Astrocyte (in vitro differentiated cells and primary cell): ENCODE data around the gene F11. TPM values are rescaled to one million over a fixed set of nuclear protein-coding genes. Genes with fewer than 3 reads are reported as not detected.

Experiments
- DNase-seq: peaks from one replicate; pipeline ENCODE4 v3.0.0-alpha.2; 2010; ENCODE audit warnings: low read depth
- FAIRE-seq: peaks from 2 replicates; lab custom pipeline; 2011; peaks lifted over from hg19 to GRCh38; lab: Jason Lieb, UNC
- H2AFZ ChIP-seq: 2 replicates; pipeline ENCODE4 v1.6.0; 2012; ENCODE audit warnings: low read depth, low read length, inconsistent platforms
- H3K27ac ChIP-seq: 2 replicates; pipeline ENCODE4 v1.5.1; 2011; ENCODE audit warnings: low read depth, low read length, inconsistent platforms
- H3K27me3 ChIP-seq: 2 replicates; pipeline ENCODE4 v1.6.0; 2011; ENCODE audit warnings: low read length, inconsistent platforms; ENCODE audit not compliant: insufficient read depth
- H3K36me3 ChIP-seq: 2 replicates; pipeline ENCODE4 v1.5.1; 2011; ENCODE audit warnings: low read length, inconsistent platforms; ENCODE audit not compliant: insufficient read depth
- H3K4me1 ChIP-seq: 2 replicates; pipeline ENCODE4 v1.5.1; 2011; ENCODE audit warnings: low read length, inconsistent platforms; ENCODE audit not compliant: insufficient read depth
- H3K4me2 ChIP-seq: 2 replicates; pipeline ENCODE4 v1.6.0; 2012; ENCODE audit warnings: low read length, inconsistent platforms
- H3K4me3 ChIP-seq: 2 replicates; pipeline ENCODE4 v1.5.1; 2011; ENCODE audit warnings: low read depth, mild to moderate bottlenecking, low read length, inconsistent platforms; ENCODE audit not compliant: insufficient read depth
- H3K79me2 ChIP-seq: 2 replicates; pipeline ENCODE4 v1.6.0; 2012; ENCODE audit warnings: mild to moderate bottlenecking, low read length, inconsistent platforms; ENCODE audit not compliant: insufficient read depth
- H3K9ac ChIP-seq: 2 replicates; pipeline ENCODE4 v1.6.0; 2012; ENCODE audit warnings: mild to moderate bottlenecking, low read length, inconsistent platforms
- H3K9me3 ChIP-seq: 2 replicates; pipeline ENCODE4 v1.5.1; 2012; ENCODE audit warnings: low read depth, mild to moderate bottlenecking, low read length, inconsistent platforms; ENCODE audit not compliant: insufficient read depth
- H4K20me1 ChIP-seq: 2 replicates; pipeline ENCODE4 v1.6.0; 2012; ENCODE audit warnings: low read length, inconsistent platforms; ENCODE audit not compliant: insufficient read depth
- H3K27ac Mint-ChIP-seq: one replicate; pipeline ENCODE4 v1.8.0; 2021; ENCODE audit warnings: mild to moderate bottlenecking, mixed read lengths; ENCODE audit not compliant: unreplicated experiment
- H3K27me3 Mint-ChIP-seq: one replicate; pipeline ENCODE4 v1.8.0; 2021; ENCODE audit warnings: low read depth, mixed read lengths; ENCODE audit not compliant: unreplicated experiment
- H3K36me3 Mint-ChIP-seq: one replicate; pipeline ENCODE4 v1.8.0; 2021; ENCODE audit warnings: low read depth, mixed read lengths; ENCODE audit not compliant: unreplicated experiment
- H3K4me1 Mint-ChIP-seq: one replicate; pipeline ENCODE4 v1.8.0; 2021; ENCODE audit warnings: low read depth, mixed read lengths; ENCODE audit not compliant: unreplicated experiment
- H3K4me3 Mint-ChIP-seq: one replicate; pipeline ENCODE4 v1.8.0; 2021; ENCODE audit warnings: mild to moderate bottlenecking, moderate library complexity, mixed read lengths; ENCODE audit not compliant: unreplicated experiment
- H3K9me3 Mint-ChIP-seq: one replicate; pipeline ENCODE4 v1.8.0; 2021; ENCODE audit warnings: mild to moderate bottlenecking, mixed read lengths; ENCODE audit not compliant: unreplicated experiment
- EZH2 ChIP-seq: IDR thresholded peaks from 2 replicates; pipeline ENCODE4 v1.6.1; 2012; ENCODE audit warnings: mild to moderate bottlenecking, low read length, inconsistent platforms; ENCODE audit not compliant: insufficient read depth
- total RNA-seq: library from RNA; stranded (reverse); gene quantifications from 2 replicates; pipeline ENCODE4 v1.2.1, GENCODE V29; 2021
- TF ChIP-seq, protein P1 (sequence below): IDR thresholded peaks from 2 replicates; pipeline ENCODE4 v1.5.1; 2011; ENCODE audit warnings: low read depth, mild to moderate bottlenecking, inconsistent platforms, low read length, moderate library complexity; ENCODE audit not compliant: insufficient read depth

F11 gene
- total RNA-seq, 1 donor from 2014 or later = not detected

DNA sequence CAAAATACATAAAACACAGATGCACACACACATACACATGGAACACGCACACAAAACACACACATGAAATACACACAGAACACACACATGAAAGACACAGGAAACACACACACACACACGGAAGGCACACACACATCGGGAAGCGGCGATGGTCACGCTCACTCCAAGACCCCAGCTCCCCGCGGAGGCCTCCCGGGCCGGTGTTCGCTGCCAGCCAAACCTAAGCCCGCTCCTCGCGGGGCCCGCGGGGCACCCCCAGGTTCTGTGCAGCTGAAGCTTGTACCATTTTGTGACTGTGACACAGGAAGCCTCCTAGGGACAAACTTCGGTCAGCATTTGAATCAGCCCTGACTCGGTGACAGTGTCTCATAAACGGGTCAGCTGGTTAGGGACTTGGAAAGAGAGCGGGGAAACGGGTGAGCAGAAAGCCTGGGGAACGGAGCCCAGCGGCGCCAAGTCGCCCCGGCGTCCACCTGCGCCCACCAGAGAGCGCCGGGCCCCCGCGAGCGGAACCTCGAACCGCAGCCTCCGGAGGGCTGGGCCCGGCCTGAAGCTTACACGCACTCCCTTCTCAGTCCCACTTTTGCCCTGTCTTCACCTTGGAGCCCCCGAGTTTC is 32.1 kb downstream of the F11 start:
- H3K4me3 Mint-ChIP-seq = no peak overlapping the region
- Histone ChIP-seq H3K4me2 (peak overlapping the region; percentile 78), H3K36me3 (no peaks in the 10 kb centered on the region), H3K9me3 (no peaks in the 10 kb centered on the region), H4K20me1 (no peaks in the 10 kb centered on the region), H3K27me3 (peaks cover 6% of the 10 kb centered on the region), H3K27ac (no peak overlapping the region), H3K4me1 (no peaks in the 10 kb centered on the region), H3K4me3 (peak overlapping the region; percentile 13), H2AFZ (peak overlapping the region; percentile 55), H3K79me2 (no peaks in the 10 kb centered on the region), H3K9ac (peak overlapping the region; percentile 19)
- H3K36me3 Mint-ChIP-seq = no peaks in the 10 kb centered on the region
- H3K9me3 Mint-ChIP-seq = no peaks in the 10 kb centered on the region
- TF ChIP-seq, protein P1, sequence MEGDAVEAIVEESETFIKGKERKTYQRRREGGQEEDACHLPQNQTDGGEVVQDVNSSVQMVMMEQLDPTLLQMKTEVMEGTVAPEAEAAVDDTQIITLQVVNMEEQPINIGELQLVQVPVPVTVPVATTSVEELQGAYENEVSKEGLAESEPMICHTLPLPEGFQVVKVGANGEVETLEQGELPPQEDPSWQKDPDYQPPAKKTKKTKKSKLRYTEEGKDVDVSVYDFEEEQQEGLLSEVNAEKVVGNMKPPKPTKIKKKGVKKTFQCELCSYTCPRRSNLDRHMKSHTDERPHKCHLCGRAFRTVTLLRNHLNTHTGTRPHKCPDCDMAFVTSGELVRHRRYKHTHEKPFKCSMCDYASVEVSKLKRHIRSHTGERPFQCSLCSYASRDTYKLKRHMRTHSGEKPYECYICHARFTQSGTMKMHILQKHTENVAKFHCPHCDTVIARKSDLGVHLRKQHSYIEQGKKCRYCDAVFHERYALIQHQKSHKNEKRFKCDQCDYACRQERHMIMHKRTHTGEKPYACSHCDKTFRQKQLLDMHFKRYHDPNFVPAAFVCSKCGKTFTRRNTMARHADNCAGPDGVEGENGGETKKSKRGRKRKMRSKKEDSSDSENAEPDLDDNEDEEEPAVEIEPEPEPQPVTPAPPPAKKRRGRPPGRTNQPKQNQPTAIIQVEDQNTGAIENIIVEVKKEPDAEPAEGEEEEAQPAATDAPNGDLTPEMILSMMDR = no peak
- no peak for TF ChIP-seq EZH2
- peaks cover 7% of the 10 kb centered on the region for H3K27me3 Mint-ChIP-seq
- H3K27ac Mint-ChIP-seq = no peak overlapping the region
- DNase-seq (no peak), FAIRE-seq (no peak)
- H3K4me1 Mint-ChIP-seq = no peaks in the 10 kb centered on the region

DNA sequence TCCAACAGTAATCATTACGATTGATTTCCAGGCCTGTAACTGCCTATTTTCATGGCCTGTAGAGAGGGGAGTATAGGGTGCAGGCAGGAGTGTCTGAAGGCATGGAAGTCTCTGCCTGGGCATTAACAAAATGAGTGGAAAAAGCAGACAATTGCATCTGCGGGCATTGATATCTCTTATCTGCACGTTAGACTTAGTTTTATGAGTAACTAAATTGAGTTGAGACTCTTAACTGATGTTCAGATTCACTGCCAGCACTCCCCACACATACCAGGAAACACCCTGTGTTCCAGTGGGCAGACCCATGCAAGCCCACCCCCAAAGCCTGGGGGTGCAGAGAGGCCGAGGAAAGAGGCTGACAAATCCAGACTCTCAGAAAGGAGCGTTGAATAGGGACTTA is 33.3 kb downstream of the F11 start:
- H3K27ac Mint-ChIP-seq = no peak overlapping the region
- Histone ChIP-seq H4K20me1 (no peaks in the 10 kb centered on the region), H3K4me1 (no peaks in the 10 kb centered on the region), H3K27me3 (peaks cover 6% of the 10 kb centered on the region), H3K4me2 (no peak overlapping the region), H2AFZ (no peak overlapping the region), H3K9ac (no peak overlapping the region), H3K79me2 (no peaks in the 10 kb centered on the region), H3K9me3 (no peaks in the 10 kb centered on the region), H3K36me3 (no peaks in the 10 kb centered on the region), H3K27ac (no peak overlapping the region), H3K4me3 (no peak overlapping the region)
- DNase-seq (no peak), FAIRE-seq (no peak)
- no peaks in the 10 kb centered on the region for H3K4me1 Mint-ChIP-seq
- H3K4me3 Mint-ChIP-seq = no peak overlapping the region
- no peaks in the 10 kb centered on the region for H3K9me3 Mint-ChIP-seq
- peaks cover 7% of the 10 kb centered on the region for H3K27me3 Mint-ChIP-seq
- H3K36me3 Mint-ChIP-seq = no peaks in the 10 kb centered on the region
- TF ChIP-seq, protein P1 = no peak

DNA sequence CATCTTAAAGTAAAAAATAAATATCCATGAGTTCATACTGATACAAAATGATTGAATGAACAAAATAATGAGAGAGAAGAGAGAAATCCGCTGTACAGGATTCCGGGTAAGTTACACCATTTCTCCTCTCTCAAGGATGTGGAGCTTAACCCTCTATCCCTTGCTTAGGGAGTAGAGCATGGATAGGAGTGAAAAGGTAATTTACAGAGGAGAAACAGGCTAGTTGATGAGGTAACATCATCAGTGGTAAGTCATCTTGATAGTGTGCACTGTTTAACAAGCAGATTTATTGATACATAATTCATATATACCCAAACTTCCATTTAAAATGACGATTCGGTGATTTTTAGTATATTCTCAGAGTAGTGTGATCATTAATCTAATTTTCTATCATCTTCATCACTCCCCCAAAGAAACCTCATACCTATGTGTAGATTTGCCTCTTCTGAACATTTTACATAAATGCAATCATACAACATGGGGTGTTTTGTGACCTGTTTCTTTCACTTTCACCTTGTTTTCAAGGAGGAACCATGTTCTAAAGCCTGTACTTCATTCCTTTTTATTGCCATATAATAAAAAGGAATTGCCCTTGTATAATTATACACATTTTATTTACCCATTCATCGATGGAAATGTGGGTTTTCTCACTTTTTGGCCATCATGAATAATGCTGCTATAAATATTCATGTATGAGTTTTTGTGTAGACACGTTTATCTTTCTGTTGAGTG is 34.8 kb downstream of the F11 start:
- H3K79me2 ChIP-seq = no peaks in the 10 kb centered on the region
- no peaks in the 10 kb centered on the region for H3K4me1 ChIP-seq
- H3K27ac Mint-ChIP-seq = no peak overlapping the region
- peaks cover 6% of the 10 kb centered on the region for H3K27me3 ChIP-seq
- H4K20me1 ChIP-seq = no peaks in the 10 kb centered on the region
- FAIRE-seq (no peak), DNase-seq (no peak)
- H3K4me2 ChIP-seq = no peak overlapping the region
- no peak overlapping the region for H3K27ac ChIP-seq
- no peaks in the 10 kb centered on the region for H3K36me3 Mint-ChIP-seq
- no peak overlapping the region for H3K4me3 Mint-ChIP-seq
- H3K4me3 ChIP-seq = no peak overlapping the region
- TF ChIP-seq EZH2 = no peak
- TF ChIP-seq, protein P1 = no peak
- no peak overlapping the region for H3K9ac ChIP-seq
- H3K4me1 Mint-ChIP-seq = peaks cover 3% of the 10 kb centered on the region
- H3K9me3 Mint-ChIP-seq = no peaks in the 10 kb centered on the region
- H3K27me3 Mint-ChIP-seq = peaks cover 7% of the 10 kb centered on the region
- H2AFZ ChIP-seq = no peak overlapping the region
- no peaks in the 10 kb centered on the region for H3K9me3 ChIP-seq
- no peaks in the 10 kb centered on the region for H3K36me3 ChIP-seq
